ENCODE results near the gene VARS2.

GRCh38 chr6:30897882-30898281, 16.2 kb upstream of the VARS2 start:
- TF ChIP-seq CTCF (IDR thresholded peaks at IDR 0.05) (no peak), POLR2A (IDR thresholded peaks at IDR 0.05) (no peak)

All from lower leg skin (tissue), 3 donors.